Endothelial cell of umbilical vein (primary cell): ENCODE results near the gene BCL7A.

Experiments
- POLR2A ChIP-seq: IDR thresholded peaks from 2 replicates; pipeline ENCODE4 v1.6.1; 2012; ENCODE audit warnings: low read depth, mild to moderate bottlenecking, control low read depth, low read length
- POLR2AphosphoS5 ChIP-seq: IDR thresholded peaks from 2 replicates; pipeline ENCODE4 v1.6.1; 2012; ENCODE audit warnings: low read depth, mild to moderate bottlenecking, control low read depth, low read length, moderate library complexity; ENCODE audit not compliant: insufficient read depth
- TF ChIP-seq, protein P1 (sequence below), 2 donors: IDR thresholded peaks; 1 replicate in 1 of 2; 2 replicates in 1 of 2; pipeline ENCODE4 v1.5.1; 2011; ENCODE audit warnings: low read length in 2 of 2, mild to moderate bottlenecking in 2 of 2, moderate library complexity in 2 of 2, control low read depth in 1 of 2, inconsistent platforms in 1 of 2, low read depth in 1 of 2; ENCODE audit not compliant: insufficient read depth in 1 of 2; ENCODE audit errors: extremely low read depth in 1 of 2

DNA sequence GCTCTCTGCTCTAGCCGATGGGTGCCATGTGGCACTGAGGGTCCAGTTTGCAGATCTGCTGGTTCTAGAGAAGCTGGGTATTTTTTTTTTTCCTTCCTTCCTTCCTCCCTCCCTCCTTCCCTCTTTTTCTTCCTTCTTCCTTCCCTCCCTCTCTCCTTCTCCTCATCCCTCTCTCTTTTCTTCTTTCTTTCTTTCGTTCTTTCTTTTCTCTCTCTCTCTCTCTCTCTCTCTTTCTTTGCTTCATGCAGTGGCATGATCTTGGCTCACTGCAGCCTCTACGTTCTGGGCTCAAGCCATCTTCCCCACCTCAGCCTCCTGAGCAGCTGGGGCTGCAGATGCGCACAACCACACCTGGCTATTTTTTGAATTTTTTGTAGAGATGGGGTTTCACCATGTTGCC is 2.7 kb upstream of the BCL7A start:
- TF ChIP-seq, protein P1, sequence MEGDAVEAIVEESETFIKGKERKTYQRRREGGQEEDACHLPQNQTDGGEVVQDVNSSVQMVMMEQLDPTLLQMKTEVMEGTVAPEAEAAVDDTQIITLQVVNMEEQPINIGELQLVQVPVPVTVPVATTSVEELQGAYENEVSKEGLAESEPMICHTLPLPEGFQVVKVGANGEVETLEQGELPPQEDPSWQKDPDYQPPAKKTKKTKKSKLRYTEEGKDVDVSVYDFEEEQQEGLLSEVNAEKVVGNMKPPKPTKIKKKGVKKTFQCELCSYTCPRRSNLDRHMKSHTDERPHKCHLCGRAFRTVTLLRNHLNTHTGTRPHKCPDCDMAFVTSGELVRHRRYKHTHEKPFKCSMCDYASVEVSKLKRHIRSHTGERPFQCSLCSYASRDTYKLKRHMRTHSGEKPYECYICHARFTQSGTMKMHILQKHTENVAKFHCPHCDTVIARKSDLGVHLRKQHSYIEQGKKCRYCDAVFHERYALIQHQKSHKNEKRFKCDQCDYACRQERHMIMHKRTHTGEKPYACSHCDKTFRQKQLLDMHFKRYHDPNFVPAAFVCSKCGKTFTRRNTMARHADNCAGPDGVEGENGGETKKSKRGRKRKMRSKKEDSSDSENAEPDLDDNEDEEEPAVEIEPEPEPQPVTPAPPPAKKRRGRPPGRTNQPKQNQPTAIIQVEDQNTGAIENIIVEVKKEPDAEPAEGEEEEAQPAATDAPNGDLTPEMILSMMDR (IDR thresholded peaks at IDR 0.05; ENCODE audit: extremely low read depth in 1 of 2, insufficient read depth in 1 of 2, low read depth in 1 of 2, low read length in 2 of 2): no peak
- no peak for TF ChIP-seq POLR2AphosphoS5
- no peak for TF ChIP-seq POLR2A
